ENCODE data around the gene TSPAN3. TPM values are rescaled to one million over a fixed set of nuclear protein-coding genes. Genes with fewer than 3 reads are reported as not detected.

Gene TSPAN3
- total RNA-seq, 1 donor from 2014 or later: 223 TPM

DNA sequence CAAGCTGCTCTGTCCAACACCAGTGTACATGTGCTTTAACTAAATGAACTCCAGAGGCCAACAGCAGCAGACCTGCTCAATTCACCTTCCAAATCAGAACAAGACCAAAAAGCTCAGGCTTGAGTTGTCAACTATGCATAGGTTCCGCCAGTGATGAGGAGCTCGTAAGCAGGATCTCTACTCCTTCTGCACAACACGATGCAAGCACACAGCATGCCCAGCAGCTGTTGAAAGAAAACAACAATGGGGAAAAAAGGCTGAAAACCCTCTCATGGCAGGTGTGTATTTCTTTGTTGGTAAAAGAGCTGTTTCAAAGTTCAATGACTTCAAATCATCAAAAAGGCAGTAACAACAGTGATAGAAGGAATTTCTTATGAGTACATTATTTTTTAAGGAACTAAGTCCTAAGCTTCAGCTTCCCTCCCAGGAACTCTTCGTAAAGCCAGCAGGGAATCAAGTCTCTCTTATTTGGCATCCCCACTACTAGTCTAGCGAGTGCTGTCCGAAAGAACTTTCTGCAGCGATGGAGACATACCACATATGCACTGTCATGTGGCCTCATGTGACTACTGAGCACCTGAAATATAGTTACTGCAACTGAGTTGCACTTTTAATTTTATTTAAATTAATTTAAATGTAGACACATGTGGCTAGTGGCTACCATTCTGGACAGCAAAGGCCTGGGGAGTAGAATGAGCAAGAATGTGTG, 24.1 kb downstream of the TSPAN3 start:
- Histone ChIP-seq H3K79me2 (ENCODE audit: insufficient read depth, low read length) (no peaks in the 10 kb centered on the region), H3K27me3 (ENCODE audit: insufficient read depth, low read length) (no peaks in the 10 kb centered on the region), H3K4me1 (ENCODE audit: insufficient read depth, low read length) (no peaks in the 10 kb centered on the region), H3K9me3 (ENCODE audit: insufficient read depth, low read depth, low read length) (no peaks in the 10 kb centered on the region), H4K20me1 (ENCODE audit: insufficient read depth, low read length) (peaks cover 7% of the 10 kb centered on the region), H3K27ac (ENCODE audit: low read depth, low read length) (no peak overlapping the region), H2AFZ (ENCODE audit: low read depth, low read length) (no peak overlapping the region), H3K36me3 (ENCODE audit: insufficient read depth, low read length) (peaks cover 26% of the 10 kb centered on the region), H3K4me2 (ENCODE audit: low read length) (no peak overlapping the region), H3K4me3 (ENCODE audit: insufficient read depth, low read depth, low read length) (no peak overlapping the region), H3K9ac (ENCODE audit: low read length) (no peak overlapping the region)
- Mint-ChIP-seq H3K9me3 (ENCODE audit: unreplicated experiment) (no peaks in the 10 kb centered on the region), H3K27ac (ENCODE audit: unreplicated experiment) (no peak overlapping the region), H3K4me1 (ENCODE audit: low read depth, unreplicated experiment) (no peaks in the 10 kb centered on the region), H3K36me3 (ENCODE audit: low read depth, unreplicated experiment) (peaks cover 38% of the 10 kb centered on the region), H3K27me3 (ENCODE audit: low read depth, unreplicated experiment) (no peaks in the 10 kb centered on the region), H3K4me3 (ENCODE audit: unreplicated experiment) (no peak overlapping the region)
- DNase-seq (ENCODE audit: low read depth) (no peak), FAIRE-seq (no peak)
- TF ChIP-seq EZH2 (IDR thresholded peaks at IDR 0.05; ENCODE audit: insufficient read depth, low read length): no peak
- TF ChIP-seq, protein P1, sequence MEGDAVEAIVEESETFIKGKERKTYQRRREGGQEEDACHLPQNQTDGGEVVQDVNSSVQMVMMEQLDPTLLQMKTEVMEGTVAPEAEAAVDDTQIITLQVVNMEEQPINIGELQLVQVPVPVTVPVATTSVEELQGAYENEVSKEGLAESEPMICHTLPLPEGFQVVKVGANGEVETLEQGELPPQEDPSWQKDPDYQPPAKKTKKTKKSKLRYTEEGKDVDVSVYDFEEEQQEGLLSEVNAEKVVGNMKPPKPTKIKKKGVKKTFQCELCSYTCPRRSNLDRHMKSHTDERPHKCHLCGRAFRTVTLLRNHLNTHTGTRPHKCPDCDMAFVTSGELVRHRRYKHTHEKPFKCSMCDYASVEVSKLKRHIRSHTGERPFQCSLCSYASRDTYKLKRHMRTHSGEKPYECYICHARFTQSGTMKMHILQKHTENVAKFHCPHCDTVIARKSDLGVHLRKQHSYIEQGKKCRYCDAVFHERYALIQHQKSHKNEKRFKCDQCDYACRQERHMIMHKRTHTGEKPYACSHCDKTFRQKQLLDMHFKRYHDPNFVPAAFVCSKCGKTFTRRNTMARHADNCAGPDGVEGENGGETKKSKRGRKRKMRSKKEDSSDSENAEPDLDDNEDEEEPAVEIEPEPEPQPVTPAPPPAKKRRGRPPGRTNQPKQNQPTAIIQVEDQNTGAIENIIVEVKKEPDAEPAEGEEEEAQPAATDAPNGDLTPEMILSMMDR (IDR thresholded peaks at IDR 0.05; ENCODE audit: insufficient read depth, low read depth, low read length): no peak

DNA sequence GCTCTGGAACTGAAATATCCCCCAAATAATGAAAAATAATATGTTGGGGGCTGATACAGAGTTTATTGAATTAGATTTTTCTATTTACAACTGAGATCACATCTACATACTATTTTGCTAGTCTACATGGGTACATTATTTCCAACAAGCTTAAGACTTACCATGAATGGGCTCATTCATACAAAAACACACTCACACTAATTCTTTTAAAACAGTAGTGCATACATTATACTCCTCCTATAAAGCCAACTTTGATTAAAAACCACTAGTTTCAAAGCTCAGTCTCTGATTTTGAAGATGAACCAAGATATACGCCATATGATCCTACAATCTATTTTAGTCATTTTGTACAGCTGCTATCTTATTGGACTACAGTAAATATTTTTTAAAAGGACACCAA, 24.9 kb downstream of the TSPAN3 start:
- DNase-seq (ENCODE audit: low read depth) (no peak), FAIRE-seq (no peak)
- H3K27me3 ChIP-seq (ENCODE audit: insufficient read depth, low read length): no peaks in the 10 kb centered on the region
- no peak overlapping the region for H3K4me2 ChIP-seq (ENCODE audit: low read length)
- no peaks in the 10 kb centered on the region for H3K4me1 ChIP-seq (ENCODE audit: insufficient read depth, low read length)
- no peak overlapping the region for H3K4me3 ChIP-seq (ENCODE audit: insufficient read depth, low read depth, low read length)
- H3K4me1 Mint-ChIP-seq (ENCODE audit: low read depth, unreplicated experiment): no peaks in the 10 kb centered on the region
- no peak for TF ChIP-seq EZH2 (IDR thresholded peaks at IDR 0.05; ENCODE audit: insufficient read depth, low read length)
- TF ChIP-seq, protein P1 (IDR thresholded peaks at IDR 0.05; ENCODE audit: insufficient read depth, low read depth, low read length): no peak
- H3K27ac Mint-ChIP-seq (ENCODE audit: unreplicated experiment): no peak overlapping the region
- H4K20me1 ChIP-seq (ENCODE audit: insufficient read depth, low read length): peaks cover 7% of the 10 kb centered on the region
- no peak overlapping the region for H2AFZ ChIP-seq (ENCODE audit: low read depth, low read length)
- H3K9me3 ChIP-seq (ENCODE audit: insufficient read depth, low read depth, low read length): no peaks in the 10 kb centered on the region
- no peak overlapping the region for H3K27ac ChIP-seq (ENCODE audit: low read depth, low read length)
- peaks cover 38% of the 10 kb centered on the region for H3K36me3 Mint-ChIP-seq (ENCODE audit: low read depth, unreplicated experiment)
- H3K27me3 Mint-ChIP-seq (ENCODE audit: low read depth, unreplicated experiment): no peaks in the 10 kb centered on the region
- H3K9me3 Mint-ChIP-seq (ENCODE audit: unreplicated experiment): no peaks in the 10 kb centered on the region
- H3K36me3 ChIP-seq (ENCODE audit: insufficient read depth, low read length): peaks cover 23% of the 10 kb centered on the region
- no peak overlapping the region for H3K9ac ChIP-seq (ENCODE audit: low read length)
- H3K79me2 ChIP-seq (ENCODE audit: insufficient read depth, low read length): no peaks in the 10 kb centered on the region
- H3K4me3 Mint-ChIP-seq (ENCODE audit: unreplicated experiment): no peak overlapping the region

All from astrocyte (in vitro differentiated cells and primary cell).